PFSK-1 (cell line): ENCODE data around the gene MMP8.

ENCODE experiments used
- FOXP2 ChIP-seq: optimal IDR thresholded peaks from 2 replicates; pipeline ENCODE3; 2011; ENCODE audit warnings: borderline replicate concordance, control low read depth, inconsistent platforms; ENCODE audit not compliant: insufficient read depth; ENCODE audit errors: extremely low read length, extremely low read depth
- POLR2AphosphoS5 ChIP-seq: IDR thresholded peaks from 2 replicates; pipeline ENCODE4 v1.6.1; 2012; ENCODE audit warnings: low read depth, mild to moderate bottlenecking, control low read depth, low read length, moderate library complexity
- REST ChIP-seq, 2 experiments: IDR thresholded peaks; 2 replicates each; pipeline versions ENCODE4 v1.6.1 to v1.8.0; 2011 to 2012; ENCODE audit warnings: low read depth in 2 of 2, low read length in 2 of 2, control low read depth in 1 of 2, inconsistent platforms in 1 of 2, mild to moderate bottlenecking in 1 of 2, moderate library complexity in 1 of 2; ENCODE audit not compliant: insufficient read depth in 1 of 2
- SIN3A ChIP-seq: IDR thresholded peaks from 2 replicates; pipeline ENCODE4 v1.6.1; 2012; ENCODE audit warnings: mild to moderate bottlenecking, low read length, moderate library complexity, borderline replicate concordance; ENCODE audit not compliant: insufficient read depth
- TAF1 ChIP-seq: IDR thresholded peaks from 2 replicates; pipeline ENCODE4 v1.6.1; 2012; ENCODE audit warnings: low read length, control low read depth, borderline replicate concordance; ENCODE audit not compliant: insufficient read depth

The MMP8 gene

GRCh38 chr11:102712137-102712536 lies 12.6 kb downstream of the MMP8 start:
- TF ChIP-seq FOXP2 (no peak), REST (IDR thresholded peaks at IDR 0.05; ENCODE audit: insufficient read depth in 1 of 2, low read depth in 2 of 2, low read length in 2 of 2) (no peak), TAF1 (no peak), SIN3A (no peak), POLR2AphosphoS5 (no peak)

- TF ChIP-seq FOXP2: no peak
- no peak for TF ChIP-seq REST (IDR thresholded peaks at IDR 0.05; ENCODE audit: insufficient read depth in 1 of 2, low read depth in 2 of 2, low read length in 2 of 2)
- TF ChIP-seq POLR2AphosphoS5: no peak
- no peak for TF ChIP-seq SIN3A
- no peak for TF ChIP-seq TAF1
Measured at GRCh38 chr11:102709201-102709945, 15.4 kb downstream of the MMP8 start.

- TF ChIP-seq POLR2AphosphoS5: no peak
- TF ChIP-seq REST (IDR thresholded peaks at IDR 0.05; ENCODE audit: insufficient read depth in 1 of 2, low read depth in 2 of 2, low read length in 2 of 2): no peak
- TF ChIP-seq TAF1: no peak
- TF ChIP-seq FOXP2: no peak
- no peak for TF ChIP-seq SIN3A
Measured at GRCh38 chr11:102708654-102709053, 16.1 kb downstream of the MMP8 start.

- TF ChIP-seq SIN3A: no peak
- TF ChIP-seq FOXP2: no peak
- no peak for TF ChIP-seq POLR2AphosphoS5
- TF ChIP-seq REST (IDR thresholded peaks at IDR 0.05; ENCODE audit: insufficient read depth in 1 of 2, low read depth in 2 of 2, low read length in 2 of 2): no peak
- TF ChIP-seq TAF1: no peak
Measured at GRCh38 chr11:102705626-102706025, 19.1 kb downstream of the MMP8 start, which contains the start of gene MMP27. MMP27 (minus strand) TSS chr11:102705769; CDS start chr11:102705714, 55 bp downstream.

GRCh38 chr11:102704841-102705240 lies 19.9 kb downstream of the MMP8 start:
- TF ChIP-seq POLR2AphosphoS5: no peak
- no peak for TF ChIP-seq SIN3A
- no peak for TF ChIP-seq FOXP2
- no peak for TF ChIP-seq REST (IDR thresholded peaks at IDR 0.05; ENCODE audit: insufficient read depth in 1 of 2, low read depth in 2 of 2, low read length in 2 of 2)
- TF ChIP-seq TAF1: no peak
